ENCODE results near the gene TMEM82. TPM values are rescaled to one million over a fixed set of nuclear protein-coding genes. Genes with fewer than 3 reads are reported as not detected.
A peak's percentile ranks its signal among the peaks of the same experiment; 100 is the strongest.

TMEM82 gene
- total and polyA plus RNA-seq, 4 donors: not detected

- Histone ChIP-seq H3K4me1 (ENCODE audit: control insufficient read depth in 5 of 5, insufficient read depth in 5 of 5, low read length in 5 of 5) (peaks cover 0 to 16% (median 9%) of the 10 kb centered on the region in 5 donors), H3K9me3 (ENCODE audit: control insufficient read depth in 4 of 4, insufficient read depth in 3 of 4, low read length in 3 of 4) (no peaks in the 10 kb centered on the region), H3K4me3 (no peak overlapping the region), H3K27ac (ENCODE audit: low read depth in 1 of 2, low read length in 1 of 2) (no peak overlapping the region), H3K27me3 (ENCODE audit: control insufficient read depth in 3 of 3, insufficient read depth in 3 of 3, low read length in 2 of 3) (no peaks in the 10 kb centered on the region), H3K9ac (ENCODE audit: insufficient read depth in 1 of 2, low read length in 2 of 2) (no peak overlapping the region), H3K36me3 (ENCODE audit: control insufficient read depth in 4 of 4, insufficient read depth in 4 of 4, low read length in 4 of 4) (peaks cover 0 to 2% (median 0%) of the 10 kb centered on the region in 4 donors)
- 86 to 91% methylated on average over 28 to 30 of the region's 30 CpGs for WGBS, 2 donors
- no peak for ATAC-seq (ENCODE audit: insufficient read depth, low FRiP score)
- DNase-seq: no peak
- no peak for TF ChIP-seq CTCF (IDR thresholded peaks at IDR 0.05; ENCODE audit: control extremely low read depth, extremely low read depth)
Observed at GRCh38 chr1:15744122-15744679, 1.9 kb downstream of the TMEM82 start.

- DNase-seq: peak in 1 of 3 donors; percentile 23
- no peaks in the 10 kb centered on the region for H3K9me3 ChIP-seq (ENCODE audit: control insufficient read depth in 4 of 4, insufficient read depth in 3 of 4, low read length in 3 of 4)
- TF ChIP-seq CTCF (IDR thresholded peaks at IDR 0.05; ENCODE audit: control extremely low read depth, extremely low read depth): no peak
- H3K36me3 ChIP-seq (ENCODE audit: control insufficient read depth in 4 of 4, insufficient read depth in 4 of 4, low read length in 4 of 4): no peaks in the 10 kb centered on the region
- ATAC-seq (ENCODE audit: insufficient read depth, low FRiP score): no peak
- peaks cover 0 to 25% (median 17%) of the 10 kb centered on the region in 5 donors for H3K4me1 ChIP-seq (ENCODE audit: control insufficient read depth in 5 of 5, insufficient read depth in 5 of 5, low read length in 5 of 5)
- no peak overlapping the region for H3K9ac ChIP-seq (ENCODE audit: insufficient read depth in 1 of 2, low read length in 2 of 2)
- WGBS, 2 donors: 54 to 71% methylated on average over 8 of the region's 8 CpGs
- H3K27ac ChIP-seq (ENCODE audit: low read depth in 1 of 2, low read length in 1 of 2): no peak overlapping the region
- no peaks in the 10 kb centered on the region for H3K27me3 ChIP-seq (ENCODE audit: control insufficient read depth in 3 of 3, insufficient read depth in 3 of 3, low read length in 2 of 3)
- no peak overlapping the region for H3K4me3 ChIP-seq
Observed at GRCh38 chr1:15747378-15747777, 5.1 kb downstream of the TMEM82 start.

GRCh38 chr1:15748264-15748663, 6.0 kb downstream of the TMEM82 start:
- no peaks in the 10 kb centered on the region for H3K36me3 ChIP-seq (ENCODE audit: control insufficient read depth in 4 of 4, insufficient read depth in 4 of 4, low read length in 4 of 4)
- no peaks in the 10 kb centered on the region for H3K9me3 ChIP-seq (ENCODE audit: control insufficient read depth in 4 of 4, insufficient read depth in 3 of 4, low read length in 3 of 4)
- DNase-seq (no peak), ATAC-seq (ENCODE audit: insufficient read depth, low FRiP score) (no peak)
- H3K27me3 ChIP-seq (ENCODE audit: control insufficient read depth in 3 of 3, insufficient read depth in 3 of 3, low read length in 2 of 3): no peaks in the 10 kb centered on the region
- TF ChIP-seq CTCF (IDR thresholded peaks at IDR 0.05; ENCODE audit: control extremely low read depth, extremely low read depth): no peak
- WGBS, 2 donors: 84 to 90% methylated on average over 5 of the region's 5 CpGs
- H3K9ac ChIP-seq (ENCODE audit: insufficient read depth in 1 of 2, low read length in 2 of 2): no peak overlapping the region
- peak overlapping the region in 1 of 2 donors; percentile 25 for H3K27ac ChIP-seq (ENCODE audit: low read depth in 1 of 2, low read length in 1 of 2)
- H3K4me1 ChIP-seq (ENCODE audit: control insufficient read depth in 5 of 5, insufficient read depth in 5 of 5, low read length in 5 of 5): peaks cover 0 to 25% (median 17%) of the 10 kb centered on the region in 5 donors
- H3K4me3 ChIP-seq: no peak overlapping the region
